ENCODE data around the gene HOXD9.

- no peak for TF ChIP-seq CTCF (IDR thresholded peaks at IDR 0.05; ENCODE audit: low read depth, low read length)
- no peak for TF ChIP-seq EZH2phosphoT487 (IDR thresholded peaks at IDR 0.05; ENCODE audit: low read depth)
These were observed 14.1 kb downstream of the HOXD9 start for GRCh38 chr2:176136374-176137251.
